Ecto neural progenitor cell (in vitro differentiated cells): Measurements from ENCODE around the gene PALS1.
"Not testable (repeated sequence)": the region's sequence is repeated elsewhere in the genome, so short reads cannot be mapped to it uniquely, and the experiment has no call there.

Experiments used
- DNase-seq: peaks from one replicate; pipeline ENCODE4 v3.0.0-alpha.2; 2018; ENCODE audit warnings: low spot score

The PALS1 gene

GRCh38 chr14:67260965-67261364 is 19.7 kb downstream of the PALS1 start:
- no peak for DNase-seq

GRCh38 chr14:67263499-67264149 is 22.4 kb downstream of the PALS1 start:
- DNase-seq = no peak

- DNase-seq = no peak
These were observed 23.9 kb downstream of the PALS1 start for GRCh38 chr14:67265131-67265530.

GRCh38 chr14:67267576-67268328 is 26.5 kb downstream of the PALS1 start:
- DNase-seq = no peak

GRCh38 chr14:67268426-67269150 is 27.4 kb downstream of the PALS1 start:
- DNase-seq = peak; percentile 71

- DNase-seq = no peak
These were observed 28.2 kb downstream of the PALS1 start for GRCh38 chr14:67269298-67270060.

- no peak for DNase-seq
These were observed 29.0 kb downstream of the PALS1 start for GRCh38 chr14:67270145-67270753.

GRCh38 chr14:67270933-67271332 is 29.7 kb downstream of the PALS1 start:
- DNase-seq = no peak

- not testable (repeated sequence) for DNase-seq
These were observed 32.0 kb downstream of the PALS1 start for GRCh38 chr14:67273281-67273680.

- no peak for DNase-seq
These were observed 34.9 kb downstream of the PALS1 start for GRCh38 chr14:67276131-67276530.

GRCh38 chr14:67280506-67280905 is 39.3 kb downstream of the PALS1 start:
- no peak for DNase-seq

- no peak for DNase-seq
These were observed 44.7 kb downstream of the PALS1 start for GRCh38 chr14:67285876-67286452.
